Stimulated activated memory B cell treated with anti-CD40 and anti-IgM and Interleukin-4, amounts not matched to agents 10 μg/mL and 1 μg/mL and 100 μg/mL, for 72 hours (primary cell): Measurements from ENCODE around the gene LHX2.
A peak's percentile ranks its signal among the peaks of the same experiment; 100 is the strongest.

Experiments
- ATAC-seq: fragments of 150-1000 bp; cut with Tn5 transposase; 2 replicates; pipeline ENCODE4 v1.10.0; 2021
- H3K27ac Mint-ChIP-seq: one replicate; pipeline ENCODE4 v1.8.0; 2022; ENCODE audit warnings: mild to moderate bottlenecking, mixed read lengths
- H3K27me3 Mint-ChIP-seq: one replicate; pipeline ENCODE4 v1.8.0; 2022; ENCODE audit warnings: mixed read lengths
- H3K36me3 Mint-ChIP-seq: one replicate; pipeline ENCODE4 v1.8.0; 2022; ENCODE audit warnings: mixed read lengths
- H3K4me1 Mint-ChIP-seq: one replicate; pipeline ENCODE4 v1.8.0; 2022; ENCODE audit warnings: mixed read lengths
- H3K4me3 Mint-ChIP-seq: one replicate; pipeline ENCODE4 v1.8.0; 2022; ENCODE audit warnings: mild to moderate bottlenecking, moderate library complexity, mixed read lengths
- H3K9me3 Mint-ChIP-seq: one replicate; pipeline ENCODE4 v1.8.0; 2022; ENCODE audit warnings: mixed read lengths

LHX2 gene

DNA sequence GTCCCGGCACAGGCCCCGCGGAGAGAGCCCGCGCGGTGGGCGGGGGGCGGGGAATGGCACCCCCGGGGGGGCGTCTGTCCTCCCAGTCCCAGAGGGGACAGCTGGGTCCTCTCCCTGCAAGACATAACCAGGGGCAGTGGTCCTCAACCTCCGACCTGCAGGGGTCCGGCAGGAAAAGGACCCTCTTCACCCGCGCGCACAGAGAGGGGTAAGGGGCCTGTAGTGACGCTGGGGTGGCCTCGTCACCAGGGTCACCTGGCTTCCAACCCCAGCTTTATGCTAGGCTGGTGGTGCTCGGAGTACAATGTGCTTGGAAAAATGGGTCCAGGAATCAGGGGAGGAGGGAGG is 34.2 kb downstream of the LHX2 start:
- no peak for ATAC-seq
- Mint-ChIP-seq H3K4me1 (peaks cover 12% of the 10 kb centered on the region), H3K36me3 (no peaks in the 10 kb centered on the region), H3K4me3 (no peak overlapping the region), H3K27ac (no peak overlapping the region), H3K27me3 (peaks cover 88% of the 10 kb centered on the region), H3K9me3 (no peaks in the 10 kb centered on the region)

DNA sequence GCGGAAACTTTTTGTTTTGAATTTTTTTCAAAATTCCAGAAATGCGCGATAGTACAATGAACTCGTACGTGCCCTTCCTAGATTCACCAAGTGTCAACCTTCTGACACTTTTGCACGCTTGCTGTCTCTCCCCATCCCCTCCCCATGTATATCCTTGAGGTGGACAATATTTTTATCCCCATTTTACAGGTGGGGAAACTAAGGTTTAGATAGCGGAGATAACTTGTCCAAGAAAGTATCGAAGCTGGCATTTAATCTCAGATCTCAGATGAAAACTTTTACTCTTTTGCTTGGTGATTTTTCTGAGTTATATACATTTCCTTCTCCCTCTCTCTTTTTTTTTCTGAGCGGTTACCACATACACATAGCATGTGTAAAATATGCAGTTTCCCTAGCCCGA is 34.6 kb downstream of the LHX2 start:
- Mint-ChIP-seq H3K4me3 (no peak overlapping the region), H3K27ac (no peak overlapping the region), H3K9me3 (no peaks in the 10 kb centered on the region), H3K4me1 (peaks cover 11% of the 10 kb centered on the region), H3K27me3 (peaks cover 90% of the 10 kb centered on the region), H3K36me3 (no peaks in the 10 kb centered on the region)
- no peak for ATAC-seq

- peaks cover 90% of the 10 kb centered on the region for H3K27me3 Mint-ChIP-seq
- no peak overlapping the region for H3K4me3 Mint-ChIP-seq
- no peak for ATAC-seq
- H3K4me1 Mint-ChIP-seq = peaks cover under 1% of the 10 kb centered on the region
- H3K27ac Mint-ChIP-seq = no peak overlapping the region
- H3K9me3 Mint-ChIP-seq = no peaks in the 10 kb centered on the region
- no peaks in the 10 kb centered on the region for H3K36me3 Mint-ChIP-seq
Measured at GRCh38 chr9:124047251-124047672, 35.7 kb downstream of the LHX2 start.

DNA sequence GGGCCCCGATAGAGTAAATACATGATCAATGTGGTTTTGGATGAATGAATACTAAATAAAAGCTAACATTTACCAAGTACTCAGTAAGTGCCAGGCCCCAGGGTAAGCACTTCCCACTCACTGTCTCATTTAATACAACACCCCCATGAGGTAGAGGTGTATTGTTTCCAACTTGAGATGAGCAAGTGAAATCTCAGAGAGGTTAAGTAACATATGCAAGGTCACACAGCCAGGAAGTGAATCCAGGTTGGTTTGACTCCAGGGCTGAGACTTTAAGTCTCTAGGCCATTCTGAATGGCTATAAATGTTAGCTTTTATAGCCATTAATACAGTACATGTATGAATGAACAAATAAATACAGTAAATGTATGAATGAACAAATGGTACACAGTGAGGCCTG is 39.4 kb downstream of the LHX2 start:
- Mint-ChIP-seq H3K4me3 (no peak overlapping the region), H3K9me3 (peaks cover 5% of the 10 kb centered on the region), H3K27ac (no peak overlapping the region), H3K27me3 (peaks cover 90% of the 10 kb centered on the region), H3K4me1 (no peaks in the 10 kb centered on the region), H3K36me3 (peaks cover 6% of the 10 kb centered on the region)
- ATAC-seq = no peak

DNA sequence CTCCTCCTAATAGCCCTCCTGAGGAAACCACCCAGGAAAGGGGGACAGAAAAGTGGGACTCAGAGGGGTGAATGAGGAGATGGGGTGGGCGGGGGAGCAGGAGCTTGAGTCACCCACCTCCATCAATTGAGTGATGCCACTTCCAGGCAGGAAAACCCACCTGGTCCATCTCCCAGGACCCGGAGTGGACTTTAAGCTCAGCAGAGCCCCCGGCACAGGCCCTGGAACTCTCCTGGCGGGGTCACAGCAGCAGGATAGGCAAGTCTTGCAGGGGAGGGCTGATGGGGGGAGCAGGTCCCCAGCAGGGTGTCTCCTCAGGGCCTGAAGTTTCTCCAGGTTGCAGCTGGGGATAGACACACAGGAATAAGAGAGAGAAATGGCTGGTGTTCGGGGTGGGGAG is 40.8 kb downstream of the LHX2 start:
- Mint-ChIP-seq H3K9me3 (peaks cover 5% of the 10 kb centered on the region), H3K4me3 (no peak overlapping the region), H3K4me1 (no peaks in the 10 kb centered on the region), H3K36me3 (peaks cover 6% of the 10 kb centered on the region), H3K27ac (no peak overlapping the region), H3K27me3 (peaks cover 87% of the 10 kb centered on the region)
- ATAC-seq = no peak

- Mint-ChIP-seq H3K4me1 (no peaks in the 10 kb centered on the region), H3K27me3 (peaks cover 84% of the 10 kb centered on the region), H3K36me3 (peaks cover 6% of the 10 kb centered on the region), H3K9me3 (peaks cover 7% of the 10 kb centered on the region), H3K4me3 (no peak overlapping the region), H3K27ac (no peak overlapping the region)
- ATAC-seq = peak; percentile 86
Measured at GRCh38 chr9:124054582-124055227, 43.1 kb downstream of the LHX2 start.

GRCh38 chr9:124060844-124061605 is 49.5 kb downstream of the LHX2 start:
- no peaks in the 10 kb centered on the region for H3K4me1 Mint-ChIP-seq
- H3K27me3 Mint-ChIP-seq = peaks cover 64% of the 10 kb centered on the region
- no peak for ATAC-seq
- no peak overlapping the region for H3K27ac Mint-ChIP-seq
- H3K4me3 Mint-ChIP-seq = no peak overlapping the region
- no peaks in the 10 kb centered on the region for H3K36me3 Mint-ChIP-seq
- peaks cover 2% of the 10 kb centered on the region for H3K9me3 Mint-ChIP-seq

DNA sequence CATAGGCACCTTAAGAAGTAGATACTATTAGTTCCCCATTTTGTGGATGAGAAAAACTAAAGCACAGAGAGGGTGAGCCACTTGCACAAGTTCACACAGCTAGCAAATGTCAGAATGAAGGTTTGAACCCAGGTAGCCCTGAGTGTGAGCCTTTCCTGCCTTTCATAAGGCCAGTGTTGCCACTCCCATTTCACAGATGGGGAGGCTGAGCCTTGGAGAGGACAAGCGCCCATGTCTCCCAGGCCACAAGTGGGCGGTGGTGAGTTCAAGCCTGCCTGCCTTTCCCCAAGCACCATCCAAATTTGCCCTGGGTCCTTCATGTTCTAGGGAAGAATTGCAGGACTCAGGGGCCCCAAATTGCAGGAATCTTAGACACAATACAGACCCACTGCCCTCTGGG is 50.6 kb downstream of the LHX2 start:
- Mint-ChIP-seq H3K27me3 (peaks cover 54% of the 10 kb centered on the region), H3K36me3 (no peaks in the 10 kb centered on the region), H3K4me1 (no peaks in the 10 kb centered on the region), H3K27ac (no peak overlapping the region), H3K4me3 (no peak overlapping the region), H3K9me3 (peaks cover 2% of the 10 kb centered on the region)
- no peak for ATAC-seq

DNA sequence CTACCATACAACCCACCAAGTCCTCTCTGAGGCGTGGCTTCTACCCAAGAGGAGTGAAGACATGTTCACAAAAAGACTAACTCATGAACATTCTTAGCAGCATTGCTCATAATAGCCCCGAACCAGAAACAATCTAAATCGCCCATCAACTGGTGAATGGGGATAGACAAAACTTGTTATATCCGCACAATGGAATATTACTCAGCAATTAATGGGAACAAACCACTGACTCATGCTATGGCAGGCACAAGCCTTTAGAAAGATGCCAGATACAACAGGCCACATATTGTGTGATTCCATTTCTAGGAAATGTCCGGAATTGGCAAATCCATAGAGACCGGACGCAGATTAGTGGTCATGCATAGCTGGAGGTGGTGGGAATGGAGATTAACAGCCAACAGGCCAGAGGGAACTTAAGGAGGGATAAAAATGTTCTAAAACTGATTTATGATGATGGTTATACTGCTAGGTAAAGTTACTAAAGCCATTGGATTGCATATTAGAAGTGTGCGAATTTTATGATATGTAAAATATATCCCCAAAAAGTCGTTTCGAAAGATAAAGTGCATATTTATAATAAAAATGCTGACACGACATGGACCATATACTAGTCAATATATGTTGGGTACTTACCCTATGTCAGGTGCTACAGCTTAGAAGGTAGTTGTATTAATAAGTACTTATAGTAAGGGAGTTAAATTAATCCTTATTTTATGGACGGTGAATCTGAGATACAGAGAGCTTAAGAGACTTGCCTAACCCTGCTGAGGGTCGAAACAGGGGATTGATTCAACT is 55.4 kb downstream of the LHX2 start:
- peaks cover 35% of the 10 kb centered on the region for H3K27me3 Mint-ChIP-seq
- no peaks in the 10 kb centered on the region for H3K4me1 Mint-ChIP-seq
- H3K4me3 Mint-ChIP-seq = no peak overlapping the region
- H3K36me3 Mint-ChIP-seq = no peaks in the 10 kb centered on the region
- H3K9me3 Mint-ChIP-seq = peaks cover 3% of the 10 kb centered on the region
- ATAC-seq = no peak
- no peak overlapping the region for H3K27ac Mint-ChIP-seq

DNA sequence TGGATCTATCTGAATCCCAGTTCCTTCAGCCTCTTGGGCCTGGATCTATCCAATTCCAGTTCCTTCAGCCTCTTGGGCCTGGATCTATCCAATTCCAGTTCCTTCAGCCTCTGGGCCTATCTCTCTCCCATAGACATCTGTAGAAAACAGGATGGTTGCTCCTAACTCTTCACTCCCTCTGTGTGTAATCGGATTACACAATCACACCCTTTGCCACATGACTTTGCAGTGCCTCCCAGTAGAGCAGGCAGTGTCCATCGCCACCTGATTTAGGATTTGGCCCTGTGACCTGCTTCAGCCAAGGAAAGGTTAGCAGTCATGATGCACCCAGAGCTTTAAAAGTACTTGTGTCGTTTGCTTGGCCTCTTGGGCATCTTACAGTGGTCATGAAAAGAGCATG is 56.7 kb downstream of the LHX2 start:
- no peak overlapping the region for H3K4me3 Mint-ChIP-seq
- no peak overlapping the region for H3K27ac Mint-ChIP-seq
- H3K9me3 Mint-ChIP-seq = peaks cover 3% of the 10 kb centered on the region
- H3K36me3 Mint-ChIP-seq = no peaks in the 10 kb centered on the region
- no peaks in the 10 kb centered on the region for H3K4me1 Mint-ChIP-seq
- ATAC-seq = no peak
- peaks cover 47% of the 10 kb centered on the region for H3K27me3 Mint-ChIP-seq

DNA sequence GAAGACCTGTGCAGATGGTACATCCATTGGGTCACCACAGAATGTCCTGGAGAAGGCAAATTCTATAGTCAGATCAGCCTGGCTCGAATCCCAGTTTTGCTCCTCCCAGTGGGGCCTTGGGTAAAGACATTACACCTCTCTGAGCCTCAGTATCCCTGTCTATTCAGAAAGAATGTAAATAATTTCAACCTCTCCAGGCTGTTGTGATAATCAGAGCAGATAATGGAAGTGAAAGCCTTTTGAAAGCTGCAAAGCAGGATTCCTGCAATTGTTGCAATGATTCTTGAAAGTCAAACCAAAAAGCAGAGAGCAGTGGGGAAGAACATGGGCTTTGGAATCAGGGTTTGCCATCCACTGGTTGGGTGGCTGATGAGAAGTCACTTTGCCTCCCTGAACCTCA is 63.2 kb downstream of the LHX2 start:
- no peak for ATAC-seq
- Mint-ChIP-seq H3K27me3 (peaks cover 38% of the 10 kb centered on the region), H3K4me3 (no peak overlapping the region), H3K4me1 (no peaks in the 10 kb centered on the region), H3K36me3 (no peaks in the 10 kb centered on the region), H3K9me3 (peaks cover 3% of the 10 kb centered on the region), H3K27ac (no peak overlapping the region)

GRCh38 chr9:124075761-124076160 is 64.2 kb downstream of the LHX2 start:
- Mint-ChIP-seq H3K27ac (no peak overlapping the region), H3K36me3 (no peaks in the 10 kb centered on the region), H3K4me3 (no peak overlapping the region), H3K9me3 (peaks cover 3% of the 10 kb centered on the region), H3K27me3 (peaks cover 29% of the 10 kb centered on the region), H3K4me1 (no peaks in the 10 kb centered on the region)
- no peak for ATAC-seq

GRCh38 chr9:124077915-124078572 is 66.5 kb downstream of the LHX2 start:
- ATAC-seq = no peak
- Mint-ChIP-seq H3K36me3 (no peaks in the 10 kb centered on the region), H3K4me3 (no peak overlapping the region), H3K27ac (no peak overlapping the region), H3K27me3 (peaks cover 7% of the 10 kb centered on the region), H3K4me1 (no peaks in the 10 kb centered on the region), H3K9me3 (no peaks in the 10 kb centered on the region)

DNA sequence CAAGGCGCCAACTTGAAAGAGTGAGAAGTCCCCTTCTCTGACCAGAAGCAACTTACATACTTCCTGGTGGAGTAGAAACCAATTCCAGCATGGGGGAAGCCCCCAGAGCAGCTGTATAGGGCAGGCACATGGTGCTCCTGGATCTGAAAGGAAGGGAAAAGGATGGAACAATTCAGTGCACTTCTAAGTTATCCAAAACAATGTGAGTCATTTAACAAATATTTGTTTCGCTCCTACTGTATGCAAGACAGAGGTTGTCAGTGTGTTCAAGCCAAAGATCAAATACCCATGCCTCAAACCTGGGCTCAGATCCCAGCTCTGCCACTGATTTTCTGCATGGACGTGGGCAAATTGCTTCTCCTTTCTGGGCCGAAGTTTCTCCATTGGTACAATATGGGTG is 67.1 kb downstream of the LHX2 start:
- Mint-ChIP-seq H3K4me1 (no peaks in the 10 kb centered on the region), H3K36me3 (no peaks in the 10 kb centered on the region), H3K9me3 (no peaks in the 10 kb centered on the region), H3K27me3 (peaks cover under 1% of the 10 kb centered on the region), H3K27ac (no peak overlapping the region), H3K4me3 (no peak overlapping the region)
- no peak for ATAC-seq

GRCh38 chr9:124079176-124079925 is 67.8 kb downstream of the LHX2 start:
- Mint-ChIP-seq H3K4me1 (no peaks in the 10 kb centered on the region), H3K36me3 (no peaks in the 10 kb centered on the region), H3K4me3 (no peak overlapping the region), H3K27ac (no peak overlapping the region), H3K9me3 (no peaks in the 10 kb centered on the region), H3K27me3 (no peaks in the 10 kb centered on the region)
- ATAC-seq = no peak
